Activated T-cell treated with anti-CD3 and anti-CD28 coated beads, Interleukin-2, amount 50 U/mL, for 48 hours (primary cell): ENCODE measurements around the gene PARP1.

Experiments used
- DNase-seq, 2 experiments: peaks; one replicate each; pipeline ENCODE4 v3.0.0-alpha.2; 2020

The PARP1 gene

DNA sequence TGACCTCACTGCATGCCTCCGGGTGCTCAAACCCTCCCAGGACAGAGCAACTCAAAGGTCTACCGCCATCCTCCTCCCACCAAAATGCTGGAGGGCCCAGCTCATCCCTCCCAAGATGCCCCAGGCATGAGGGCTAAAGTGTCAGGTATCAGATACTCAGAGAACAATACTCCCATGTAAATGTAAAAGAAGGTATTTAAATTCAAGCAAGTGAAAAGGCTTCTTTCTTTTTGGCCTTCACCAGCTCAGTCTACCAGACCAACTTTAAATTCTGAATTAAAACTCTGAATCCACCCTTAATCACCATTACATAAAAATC, 3.0 kb downstream of the PARP1 start:
- no peak for DNase-seq

DNA sequence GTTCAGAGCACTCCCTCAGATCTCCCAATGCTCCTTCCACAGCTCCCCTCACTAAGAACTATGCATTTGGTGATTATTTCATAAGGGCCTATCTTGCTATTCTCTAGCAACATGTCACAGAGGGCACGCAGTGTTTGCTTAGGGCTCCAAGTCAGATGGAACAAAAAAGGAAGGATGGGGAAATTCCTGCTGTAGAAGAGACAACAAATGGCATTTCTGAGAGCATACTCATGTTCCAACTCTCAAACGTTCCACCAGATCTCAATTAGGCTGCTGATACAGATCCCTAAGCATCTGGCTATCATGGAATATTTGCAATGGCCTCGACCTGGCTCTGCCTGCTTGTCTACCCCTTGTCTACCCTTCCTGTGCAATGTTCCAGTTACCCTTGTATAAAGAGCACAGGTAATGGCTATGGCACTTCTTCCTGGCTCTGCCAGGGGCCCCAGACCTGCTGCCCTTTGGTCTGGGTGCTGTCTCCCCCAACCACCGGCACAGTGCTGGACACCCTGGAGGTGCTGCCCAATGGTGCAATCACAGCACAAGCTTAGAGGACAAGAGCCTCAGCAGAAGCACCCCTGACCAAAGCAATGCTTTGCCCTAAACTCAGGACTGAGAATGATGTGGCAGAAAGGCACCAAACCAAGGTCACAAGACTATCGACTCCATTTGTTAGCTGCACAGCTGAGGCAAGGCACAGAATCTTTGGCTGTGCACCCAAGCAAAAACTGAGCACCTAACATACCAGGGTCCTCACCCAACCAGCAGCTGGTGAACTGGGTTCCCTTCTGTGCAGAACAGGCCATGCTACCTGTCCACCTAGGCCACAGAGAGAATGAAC, 3.6 kb downstream of the PARP1 start:
- DNase-seq: no peak

DNA sequence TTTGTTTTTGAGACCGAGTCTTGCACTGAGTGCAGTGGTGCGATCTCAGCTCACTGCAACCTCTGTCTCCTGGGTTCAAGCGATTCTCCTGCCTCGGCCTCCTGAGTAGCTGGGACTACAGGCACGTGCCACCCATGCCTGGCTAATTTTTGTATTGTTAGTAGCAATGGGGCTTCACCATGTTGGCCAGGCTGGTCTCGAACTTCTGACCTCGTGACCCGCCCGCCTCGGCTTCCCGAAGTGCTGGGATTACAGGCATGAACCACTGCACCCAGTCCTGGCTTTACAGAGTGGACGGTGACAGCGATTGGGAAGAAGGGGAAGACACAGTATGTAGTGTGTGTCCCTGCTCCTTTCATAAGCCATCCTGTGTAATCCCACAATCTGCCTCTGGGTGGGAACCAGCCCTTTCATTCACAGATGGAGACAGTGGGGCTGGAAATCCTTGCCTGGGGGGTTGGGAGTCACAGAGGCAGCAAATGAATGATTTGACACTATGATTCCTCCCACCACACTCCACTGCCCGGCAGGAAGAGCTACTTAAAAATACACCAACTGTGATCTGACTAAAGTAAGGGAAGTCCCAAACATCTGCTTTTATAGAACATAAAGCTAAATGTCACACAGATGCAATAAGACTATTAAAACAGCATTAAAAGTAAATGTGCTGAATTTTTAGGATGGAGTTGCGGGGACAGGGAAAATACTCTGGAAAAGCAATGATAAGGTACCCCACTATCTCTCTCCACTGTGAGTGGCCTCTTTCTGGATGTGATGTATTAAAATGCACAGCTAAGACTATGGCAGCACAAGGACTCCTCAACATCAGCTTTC, 4.5 kb downstream of the PARP1 start:
- DNase-seq: no peak

DNA sequence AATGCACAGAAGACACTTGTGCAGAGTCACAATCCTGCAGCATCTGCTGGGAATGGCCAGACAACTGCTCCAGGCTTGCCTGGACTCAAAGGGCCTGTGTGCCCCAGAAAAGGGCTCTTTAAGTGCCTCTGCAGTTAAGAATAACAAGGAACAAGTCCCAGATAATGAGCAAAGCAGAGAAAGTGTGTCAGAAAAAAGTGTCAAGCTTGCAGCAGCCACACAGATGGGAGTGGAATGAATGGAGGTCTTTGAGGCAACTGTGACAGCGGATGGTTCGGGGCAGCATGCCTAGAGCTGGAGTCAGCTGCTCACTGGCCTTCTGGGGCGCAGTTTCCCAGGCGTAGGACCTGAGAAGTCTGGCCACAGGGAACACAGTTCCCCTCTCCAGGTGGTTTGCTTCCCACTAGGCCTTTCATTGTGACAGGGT, 5.1 kb downstream of the PARP1 start:
- DNase-seq: no peak

DNA sequence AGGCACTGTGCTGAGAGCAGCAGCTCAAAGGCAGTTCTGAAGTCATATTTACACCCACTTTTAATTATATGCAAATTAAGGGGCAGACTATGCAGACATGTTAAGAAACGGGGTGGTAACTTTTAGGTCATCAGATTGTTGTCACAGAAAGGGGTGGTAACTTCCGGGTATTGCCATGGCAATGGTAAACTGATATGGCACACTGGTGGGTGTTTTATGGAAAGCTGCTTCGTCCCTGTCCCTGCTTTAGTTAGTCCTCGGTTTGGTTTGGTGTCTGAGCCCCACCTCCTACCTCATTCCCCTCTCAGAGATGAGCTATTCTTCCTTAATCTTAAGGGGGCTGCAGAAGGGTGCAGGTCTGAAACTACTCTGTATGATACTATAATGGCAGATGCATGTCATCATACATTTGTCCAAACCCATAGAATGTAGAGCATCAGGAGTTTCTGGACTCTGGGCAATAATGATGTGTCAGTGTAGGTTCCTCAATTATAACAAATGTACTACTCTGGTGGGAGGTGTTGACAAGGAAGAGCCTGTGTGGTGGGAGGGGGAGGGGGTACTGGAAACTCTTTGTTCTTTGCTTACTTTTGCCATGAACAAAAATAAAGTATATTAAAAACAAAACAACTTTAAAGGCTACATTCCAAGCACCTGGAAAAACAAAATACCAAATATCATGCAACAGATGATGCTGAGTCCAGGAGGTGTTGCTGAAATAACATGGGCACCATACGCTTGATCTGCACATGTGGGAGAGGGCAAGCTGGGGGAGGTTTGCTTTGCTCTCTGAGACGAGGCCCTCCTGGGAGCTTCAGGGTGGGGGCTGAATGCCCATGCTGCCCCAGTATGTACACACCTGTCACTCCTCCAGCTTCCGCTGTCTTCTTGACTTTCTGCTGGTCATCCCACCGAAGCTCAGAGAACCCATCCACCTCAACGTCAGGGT, 6.3 kb downstream of the PARP1 start:
- no peak for DNase-seq

DNA sequence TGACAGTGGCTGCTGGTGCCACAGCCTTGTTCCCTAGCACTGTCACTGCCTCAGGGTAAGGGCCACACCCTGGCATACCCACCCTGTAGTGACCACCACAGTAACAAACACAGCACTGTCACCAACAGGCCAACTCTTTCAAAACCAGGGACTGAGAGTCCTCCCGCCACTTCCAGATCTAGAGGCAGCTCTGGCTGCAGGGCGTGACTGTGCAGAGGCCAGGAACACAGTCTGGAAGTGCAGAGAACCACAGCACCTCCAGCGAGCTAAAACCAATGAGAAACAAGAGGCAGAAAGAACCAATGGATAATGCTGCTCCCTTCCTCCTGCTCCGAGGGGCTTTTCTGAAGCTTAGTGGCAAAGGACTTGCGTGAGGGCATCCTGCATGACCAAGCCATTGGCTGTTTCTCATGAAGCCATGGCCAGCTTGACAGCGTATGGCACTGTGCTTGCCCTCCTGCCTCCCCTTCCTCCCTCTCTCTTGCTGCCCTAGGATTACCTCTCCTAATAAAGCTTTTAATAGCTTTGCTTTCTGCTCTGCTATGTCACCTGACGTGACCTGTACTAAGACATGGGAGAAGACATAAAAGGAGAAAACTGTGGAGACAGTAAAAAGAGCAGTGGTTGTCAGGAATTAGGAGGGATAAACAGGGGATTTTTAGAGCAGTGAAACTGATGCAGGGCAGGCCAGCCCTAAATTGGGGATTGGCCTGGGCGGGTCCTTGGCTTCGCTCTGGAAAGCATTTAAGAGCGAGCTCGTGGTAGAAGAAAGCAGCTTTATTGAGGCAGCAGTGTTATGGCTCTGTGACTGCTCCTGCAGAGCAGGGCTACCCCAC, 7.2 kb downstream of the PARP1 start:
- DNase-seq: no peak

DNA sequence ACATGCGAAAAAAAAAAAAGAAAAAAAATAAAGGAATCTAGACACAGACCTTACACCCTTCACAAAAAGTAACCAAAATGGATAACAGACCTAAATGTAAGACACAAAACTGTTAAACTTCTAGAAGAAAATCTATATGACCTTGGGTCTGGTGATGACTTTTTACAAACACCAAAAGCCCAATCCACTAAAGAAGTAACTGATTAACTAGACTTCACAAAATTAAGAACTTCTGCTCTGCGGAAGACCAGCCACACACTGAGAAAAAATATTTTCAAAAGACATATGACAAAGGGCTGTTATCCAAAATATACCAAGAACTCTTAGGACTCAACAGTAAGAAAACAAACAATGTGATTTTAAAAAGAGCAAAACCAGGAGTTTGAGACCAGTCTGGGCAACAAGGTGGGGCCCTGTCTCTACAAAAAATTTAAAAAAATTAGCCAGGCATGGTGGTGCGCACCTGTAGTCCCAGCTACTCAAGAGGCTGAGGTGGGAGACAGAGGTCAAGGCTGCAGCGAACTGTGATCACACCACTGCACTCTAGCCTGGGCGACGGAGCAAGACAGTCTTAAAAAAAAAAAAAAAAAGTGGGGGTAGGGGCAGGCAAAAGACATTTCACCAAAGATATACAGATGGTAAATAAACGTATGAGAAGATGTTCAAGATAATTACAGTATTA, 9.8 kb downstream of the PARP1 start:
- no peak for DNase-seq

DNA sequence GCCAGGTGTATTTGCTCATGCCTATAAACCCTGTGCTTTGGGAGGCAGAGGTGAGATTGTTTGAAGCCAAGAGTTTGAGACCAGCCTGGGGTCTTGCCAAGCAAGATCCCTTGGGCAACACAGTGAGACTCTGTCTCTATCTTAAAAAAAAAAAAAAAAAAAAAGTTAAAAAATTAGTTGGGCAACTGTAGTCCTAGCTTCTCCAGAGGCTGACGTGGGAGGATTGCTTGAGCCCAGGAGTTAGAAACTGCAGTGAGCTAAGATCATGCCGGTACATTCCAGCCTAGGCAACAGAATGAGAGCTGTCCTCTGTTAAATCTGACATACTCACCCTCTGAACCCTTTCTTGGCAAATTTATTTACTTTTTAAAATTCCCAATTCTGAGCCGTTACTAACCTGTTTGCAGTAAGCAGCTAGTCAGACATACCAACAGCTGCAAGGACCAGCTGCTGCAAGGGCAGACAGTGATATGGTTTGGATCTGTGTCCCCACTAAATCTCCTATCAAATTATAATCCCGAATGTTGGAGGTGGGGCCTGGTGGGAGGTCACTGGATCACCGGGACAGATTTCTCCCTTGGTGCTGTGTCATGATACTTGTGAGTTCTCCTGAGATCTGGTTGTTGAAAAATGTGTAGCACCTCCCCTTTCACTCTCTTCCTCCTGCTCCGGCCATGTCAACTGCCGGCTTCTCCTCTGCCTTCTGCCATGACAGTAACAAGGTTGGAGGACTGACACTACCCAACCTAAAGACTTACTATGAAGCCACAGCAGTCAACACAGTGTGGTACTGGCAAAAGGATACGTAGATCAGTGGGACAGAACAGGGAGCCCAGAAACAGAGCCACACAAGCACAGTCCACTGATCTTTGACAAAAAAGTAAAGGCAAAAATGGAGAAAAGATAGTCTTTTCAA, 10.6 kb downstream of the PARP1 start:
- no peak for DNase-seq

DNA sequence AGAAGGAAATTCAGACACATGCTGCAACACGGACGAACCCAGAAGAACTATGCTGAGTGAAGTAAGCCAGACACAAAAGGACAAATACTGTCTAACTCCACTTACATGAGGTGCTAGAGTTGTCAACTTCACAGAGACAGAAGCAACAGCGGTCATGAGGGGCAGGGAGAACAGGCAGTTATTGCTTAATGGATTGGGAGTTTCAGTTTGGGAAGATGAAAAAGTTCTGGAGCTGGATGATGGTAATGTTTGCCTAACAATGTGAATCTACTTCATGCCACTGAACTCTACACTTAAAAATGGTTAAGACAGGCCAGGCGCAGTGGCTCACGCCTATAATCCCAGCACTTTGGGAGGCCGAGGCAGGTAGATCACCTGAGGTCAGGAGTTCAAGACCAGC, 12.1 kb downstream of the PARP1 start:
- no peak for DNase-seq

DNA sequence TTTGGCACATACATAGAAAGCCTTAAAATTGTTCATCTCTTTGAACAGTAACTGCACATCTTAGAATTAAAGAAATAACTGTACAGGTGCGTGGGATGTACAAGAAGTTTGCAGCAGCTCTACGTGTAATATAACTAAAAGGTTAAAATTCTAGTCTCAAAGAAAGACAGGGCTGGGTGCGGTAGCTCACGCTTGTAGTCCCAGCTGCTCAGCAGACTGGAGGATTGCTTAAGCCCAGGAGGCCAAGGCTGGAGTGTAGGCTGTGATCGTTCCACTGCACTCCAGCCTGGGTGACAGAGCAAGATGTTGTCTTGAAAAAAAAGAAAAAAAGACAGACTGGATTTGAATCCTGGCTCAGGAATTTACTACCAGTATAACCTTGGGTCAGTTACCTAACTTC, 13.4 kb downstream of the PARP1 start:
- no peak for DNase-seq

DNA sequence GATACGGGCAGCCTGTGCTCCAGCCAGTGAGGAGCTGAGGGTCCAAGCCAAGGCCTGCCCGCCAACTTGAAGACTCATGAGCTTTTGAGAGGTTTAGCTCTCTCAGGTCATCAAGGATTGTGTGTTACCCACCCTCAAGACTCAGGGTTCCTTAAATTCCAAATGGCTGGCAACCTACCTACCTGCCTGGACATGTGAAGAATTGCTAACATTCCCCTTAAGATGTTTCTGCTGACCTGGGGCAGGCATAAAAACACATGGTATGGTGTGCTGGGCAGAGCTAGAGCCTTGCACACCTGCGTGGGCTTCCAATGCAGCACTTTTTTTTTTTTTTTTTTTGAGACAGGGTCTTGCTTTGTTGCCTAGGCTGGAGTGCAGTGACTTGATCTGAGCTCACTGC, 17.2 kb downstream of the PARP1 start:
- DNase-seq: no peak

DNA sequence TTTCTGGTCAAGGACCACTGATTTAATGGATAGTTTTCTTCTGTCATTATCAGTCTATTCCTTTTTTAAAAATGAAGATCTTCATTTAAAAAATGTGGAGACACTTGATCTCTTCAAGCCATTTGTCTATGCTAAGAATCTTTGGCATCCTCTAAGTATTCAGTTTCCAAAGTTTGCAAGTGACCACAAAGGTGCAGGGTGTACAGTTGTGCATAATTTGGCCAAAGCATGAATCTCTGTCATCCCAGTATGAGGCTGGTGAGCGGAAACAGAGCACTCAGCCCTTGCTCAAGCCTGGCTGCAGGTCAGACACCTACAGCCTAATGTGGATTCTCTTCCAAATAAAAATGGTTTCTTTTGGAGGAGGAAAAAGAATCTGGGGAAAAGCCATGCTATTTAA, 19.8 kb downstream of the PARP1 start:
- DNase-seq: no peak

DNA sequence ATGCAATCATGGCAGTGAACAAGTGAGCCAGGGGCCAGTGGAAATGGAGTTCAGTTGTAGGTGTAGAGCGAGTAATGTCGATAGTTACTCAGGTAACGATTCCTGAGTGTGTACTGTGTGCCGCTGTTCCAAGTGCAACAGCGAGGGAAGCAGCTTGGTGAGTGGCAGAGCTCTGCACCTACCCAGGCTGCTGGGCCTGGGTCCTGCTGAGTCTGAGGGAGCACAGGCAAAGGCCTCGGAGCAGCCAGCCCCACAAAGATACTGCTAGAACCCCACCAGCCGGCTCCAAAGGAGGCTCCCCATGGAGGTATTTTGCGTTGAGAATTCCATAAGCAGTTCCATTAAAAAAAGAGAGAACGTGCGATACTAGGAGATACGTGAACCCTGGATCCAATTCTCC, 23.2 kb downstream of the PARP1 start:
- no peak for DNase-seq

DNA sequence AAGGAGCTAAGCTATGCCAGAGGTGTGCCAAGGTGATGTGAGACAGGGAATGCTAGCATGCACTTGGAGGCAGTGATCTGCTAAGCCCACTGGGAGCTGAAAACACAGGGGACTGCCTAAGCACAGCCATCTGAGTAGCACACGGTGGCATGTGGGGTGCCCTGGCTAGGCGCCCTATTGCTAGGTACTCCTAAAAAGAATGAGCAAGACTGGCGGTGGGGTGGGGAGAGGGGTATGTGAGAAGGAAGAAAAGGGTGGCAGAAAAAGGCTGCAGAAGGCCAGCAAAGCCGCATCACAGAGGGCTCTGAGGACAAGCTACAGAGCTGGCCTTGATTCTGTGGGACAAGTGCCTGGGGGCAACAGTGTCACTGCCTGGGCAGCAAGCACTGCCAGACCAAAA, 23.9 kb downstream of the PARP1 start:
- no peak for DNase-seq

DNA sequence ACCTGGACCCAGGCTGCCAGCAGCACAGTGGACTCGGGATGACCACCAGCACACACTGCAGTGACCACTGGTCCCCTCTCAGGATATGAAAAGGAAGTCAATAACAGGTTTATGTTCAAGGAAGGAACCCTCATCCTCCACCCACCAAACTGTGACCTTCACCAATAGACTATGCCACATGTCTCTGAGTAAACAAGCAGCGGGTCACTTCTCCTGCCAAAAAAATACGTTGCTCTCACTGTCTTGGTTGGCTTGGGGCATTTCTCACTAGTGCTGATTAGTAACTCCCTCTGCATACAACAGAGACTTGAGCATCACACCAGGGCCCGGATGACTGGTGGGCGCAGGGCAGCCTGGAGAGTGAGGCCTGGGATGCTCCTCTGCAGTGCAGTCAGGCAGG, 25.9 kb downstream of the PARP1 start:
- no peak for DNase-seq

DNA sequence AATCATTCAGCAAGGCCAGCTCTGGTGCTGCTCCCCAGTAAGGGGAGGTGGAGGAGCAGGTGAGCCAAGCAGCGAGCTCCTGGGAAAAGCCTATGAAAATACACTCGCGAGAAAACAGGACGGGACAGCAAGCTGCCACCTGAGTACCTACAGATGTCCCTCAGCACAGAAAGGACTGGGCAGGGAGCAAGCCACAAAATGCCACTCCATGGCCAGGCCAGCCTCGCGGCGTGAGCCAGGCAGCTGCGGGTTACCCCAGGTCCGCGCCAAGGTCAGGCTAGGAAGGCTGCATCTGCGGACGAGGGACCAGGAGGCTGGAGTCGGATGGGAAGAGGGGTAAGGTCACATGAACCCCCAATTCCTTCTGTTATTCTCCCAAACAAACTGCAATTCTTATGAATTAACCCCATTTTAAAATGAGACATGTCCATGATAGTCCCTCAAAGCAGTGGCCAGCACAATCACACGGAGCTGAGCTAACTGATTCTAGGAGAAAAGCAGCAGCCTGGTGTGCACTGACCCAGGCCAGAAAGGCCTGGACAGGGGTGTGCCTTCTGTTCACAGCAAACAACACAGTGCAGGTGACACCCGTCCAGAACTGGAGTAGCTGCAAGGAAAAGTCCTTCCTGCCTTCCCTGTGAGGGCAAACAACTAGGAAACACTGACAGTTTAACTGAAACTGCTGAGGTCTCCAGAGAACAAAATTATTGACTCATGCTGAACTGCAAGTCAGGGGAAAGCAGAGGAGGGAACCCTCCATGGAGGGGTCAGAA, 26.5 kb downstream of the PARP1 start:
- no peak for DNase-seq

DNA sequence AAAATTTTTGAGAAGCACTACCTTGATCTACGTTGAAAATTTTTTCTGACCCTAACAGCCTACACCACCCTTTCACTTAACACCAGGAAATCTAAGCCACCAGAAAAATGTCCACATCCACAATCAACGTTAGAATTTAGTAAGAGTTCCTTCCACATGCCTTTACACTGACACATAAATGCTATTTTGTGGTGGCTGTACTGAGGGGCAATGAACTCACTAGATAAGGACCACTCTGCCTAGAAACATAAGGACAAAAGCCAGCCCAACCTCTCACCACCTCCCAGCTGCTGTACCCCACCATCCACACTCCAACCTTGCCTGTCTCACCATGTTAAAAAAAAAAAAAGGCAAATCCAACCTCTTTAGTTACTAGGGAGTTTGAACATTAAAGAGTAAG, 29.8 kb downstream of the PARP1 start:
- no peak for DNase-seq

DNA sequence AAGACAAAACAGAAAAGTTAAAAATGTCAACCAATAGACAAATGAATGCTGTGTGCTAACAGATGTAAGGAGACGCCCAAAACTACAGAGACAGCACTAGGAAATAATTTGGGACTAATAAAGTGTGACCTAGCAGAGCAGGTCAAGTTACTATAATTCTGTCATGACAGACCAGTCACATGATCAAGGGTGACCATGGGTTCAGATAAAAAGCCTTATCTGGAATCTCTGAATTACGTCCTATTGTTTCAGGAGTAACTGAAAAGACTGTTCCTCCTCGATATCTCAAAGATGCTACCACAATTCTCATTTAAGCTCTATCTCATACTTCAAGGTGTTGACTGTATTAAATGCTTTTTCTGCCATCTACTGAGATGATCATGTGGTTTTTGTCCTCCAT, 31.6 kb downstream of the PARP1 start:
- no peak for DNase-seq

DNA sequence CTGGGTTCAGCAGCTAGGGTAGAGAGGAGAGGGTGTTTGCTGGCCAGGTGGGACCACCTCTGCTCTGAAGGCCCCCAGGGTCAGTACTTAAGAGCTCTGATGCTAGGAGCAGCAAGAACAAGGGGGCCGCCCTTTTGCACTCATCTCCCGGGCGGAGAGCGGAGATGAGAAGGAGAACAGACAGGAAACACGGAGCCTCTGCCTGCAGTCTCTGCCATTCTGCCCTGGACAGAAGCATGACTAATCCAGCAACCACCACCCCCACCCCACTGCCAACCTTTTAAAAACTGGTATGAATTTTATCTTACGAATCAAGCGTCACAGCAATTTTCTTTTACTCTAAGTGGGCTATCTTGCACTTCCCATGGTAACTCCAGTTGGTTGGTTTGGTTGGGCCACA, 34.5 kb downstream of the PARP1 start:
- no peak for DNase-seq

DNA sequence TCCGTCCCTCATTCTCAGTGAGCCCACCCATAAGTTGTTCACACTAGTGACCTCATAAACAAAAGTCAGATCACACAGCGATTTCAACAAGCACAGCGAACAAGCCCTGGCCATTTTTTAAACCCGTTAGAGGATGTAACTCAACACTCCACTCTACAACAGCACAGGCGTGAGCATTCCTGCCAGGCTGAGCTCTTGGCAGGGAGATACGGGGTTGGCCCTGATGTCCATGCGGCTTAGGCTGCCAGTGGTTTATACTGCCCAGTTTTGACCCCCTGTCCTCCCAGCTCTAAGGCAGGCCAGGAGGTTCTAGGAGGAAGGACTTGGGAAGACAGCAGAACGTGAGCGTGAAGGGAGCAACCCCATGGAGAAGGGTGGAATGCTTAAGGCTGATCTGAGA, 35.0 kb downstream of the PARP1 start:
- no peak for DNase-seq
